H1 (cell line): ENCODE results near the gene SLC38A8.

Source experiments
- ATF3 ChIP-seq: IDR thresholded peaks from 2 replicates; pipeline ENCODE4 v1.6.1; 2011; ENCODE audit warnings: low read depth, mild to moderate bottlenecking, low read length; ENCODE audit not compliant: insufficient read depth
- BCL11A ChIP-seq, 2 experiments: IDR thresholded peaks; one replicate each; pipeline ENCODE4 v1.6.1; 2011; ENCODE audit warnings: low read depth in 2 of 2, low read length in 2 of 2, mild to moderate bottlenecking in 2 of 2
- CREB1 ChIP-seq: IDR thresholded peaks from 2 replicates; pipeline ENCODE4 v1.6.1; 2012; ENCODE audit warnings: inconsistent platforms
- CTCF ChIP-seq, 3 experiments: IDR thresholded peaks; 1 replicate in 2 of 3; 2 replicates in 1 of 3; pipeline versions ENCODE4 v1.5.1 to v1.6.1; 2011; ENCODE audit warnings: low read length in 3 of 3, mild to moderate bottlenecking in 3 of 3, inconsistent platforms in 2 of 3, low read depth in 1 of 3, moderate library complexity in 1 of 3; ENCODE audit not compliant: insufficient read depth in 1 of 3; ENCODE audit errors: control extremely low read depth in 1 of 3
- EP300 ChIP-seq, 2 experiments: IDR thresholded peaks; 1 replicate in 1 of 2; 2 replicates in 1 of 2; pipeline ENCODE4 v1.6.1; 2011 to 2012; ENCODE audit warnings: low read depth in 2 of 2, low read length in 2 of 2, mild to moderate bottlenecking in 2 of 2, borderline replicate concordance in 1 of 2, inconsistent platforms in 1 of 2, moderate library complexity in 1 of 2
- FOSL1 ChIP-seq: IDR thresholded peaks from 2 replicates; pipeline ENCODE4 v1.6.1; 2011; ENCODE audit warnings: mild to moderate bottlenecking, low read depth, low read length, moderate library complexity; ENCODE audit not compliant: insufficient read depth
- JUN ChIP-seq: IDR thresholded peaks from 2 replicates; pipeline ENCODE4 v1.6.1; 2011; ENCODE audit warnings: low read depth, mild to moderate bottlenecking, improper control_type of control experiment, low read length
- JUND ChIP-seq: IDR thresholded peaks from 2 replicates; pipeline ENCODE4 v1.6.1; 2011; ENCODE audit warnings: mild to moderate bottlenecking, improper control_type of control experiment, low read length
- POLR2A ChIP-seq, 2 experiments: IDR thresholded peaks; 1 replicate in 1 of 2; 2 replicates in 1 of 2; pipeline ENCODE4 v1.6.1; 2011; ENCODE audit warnings: low read depth in 2 of 2, low read length in 2 of 2, mild to moderate bottlenecking in 2 of 2; ENCODE audit errors: control extremely low read depth in 1 of 2
- RBBP5 ChIP-seq: IDR thresholded peaks from 2 replicates; pipeline ENCODE4 v1.7.1; 2012; ENCODE audit warnings: low read depth, mild to moderate bottlenecking, inconsistent platforms, low read length, moderate library complexity, borderline replicate concordance
- SIRT6 ChIP-seq: IDR thresholded peaks from one replicate; pipeline ENCODE4 v1.7.1; 2012; ENCODE audit warnings: low read length, inconsistent platforms
- TAF1 ChIP-seq: IDR thresholded peaks from 2 replicates; pipeline ENCODE4 v1.6.1; 2011; ENCODE audit warnings: mild to moderate bottlenecking, low read depth, low read length
- YY1 ChIP-seq: IDR thresholded peaks from 2 replicates; pipeline ENCODE4 v1.6.1; 2011; ENCODE audit warnings: low read depth, mild to moderate bottlenecking, low read length
- TF ChIP-seq, protein P1 (sequence below): IDR thresholded peaks from 2 replicates; pipeline ENCODE4 v1.6.1; 2012; ENCODE audit warnings: inconsistent platforms

DNA sequence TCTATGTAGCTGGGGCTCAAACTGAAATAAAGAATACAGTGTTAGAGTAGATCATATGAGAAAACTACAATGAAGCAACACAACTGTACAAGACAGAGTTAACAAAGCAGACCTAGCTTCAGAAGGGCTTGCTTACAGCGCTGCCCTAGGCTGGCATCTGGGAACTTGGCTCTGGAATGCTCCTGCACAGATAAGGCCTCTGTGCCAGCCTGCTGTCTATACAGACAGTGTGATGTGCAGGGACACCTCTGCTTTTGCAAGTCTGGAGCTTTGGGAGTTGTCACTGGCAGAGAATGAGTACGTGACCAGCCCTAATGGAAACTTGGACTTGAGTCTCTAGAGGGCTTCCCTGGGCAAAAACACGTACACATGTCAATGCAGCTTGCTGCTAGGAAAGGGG is 32.1 kb upstream of the SLC38A8 start:
- TF ChIP-seq EP300 (IDR thresholded peaks at IDR 0.05; ENCODE audit: borderline replicate concordance in 1 of 2, low read depth in 2 of 2, low read length in 2 of 2) (no peak), CTCF (IDR thresholded peaks at IDR 0.05; ENCODE audit: control extremely low read depth in 1 of 3, insufficient read depth in 1 of 3, low read depth in 1 of 3, low read length in 3 of 3) (no peak), JUN (no peak), BCL11A (IDR thresholded peaks at IDR 0.05; ENCODE audit: low read depth in 2 of 2, low read length in 2 of 2) (no peak), RBBP5 (no peak), TAF1 (no peak), SIRT6 (no peak), ATF3 (no peak), JUND (no peak), FOSL1 (no peak), POLR2A (IDR thresholded peaks at IDR 0.05; ENCODE audit: control extremely low read depth in 1 of 2, low read depth in 2 of 2, low read length in 2 of 2) (no peak), CREB1 (no peak), YY1 (no peak)
- TF ChIP-seq, protein P1, sequence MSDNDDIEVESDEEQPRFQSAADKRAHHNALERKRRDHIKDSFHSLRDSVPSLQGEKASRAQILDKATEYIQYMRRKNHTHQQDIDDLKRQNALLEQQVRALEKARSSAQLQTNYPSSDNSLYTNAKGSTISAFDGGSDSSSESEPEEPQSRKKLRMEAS, result no peak
